Activated T-cell treated with anti-CD3 and anti-CD28 coated beads, Interleukin-2, amount 50 U/mL, for 72 hours (primary cell): ENCODE measurements around the gene FSTL4. TPM values are rescaled to one million over a fixed set of nuclear protein-coding genes. Genes with fewer than 3 reads are reported as not detected.

Experiments
- ATAC-seq, 2 donors: fragments of 150-1000 bp; cut with Tn5 transposase; replicated peaks in 1 of 2; 2 replicates each; pipeline ENCODE4 v1.10.0; 2021; ENCODE audit warnings: moderate library complexity in 2 of 2, mild to moderate bottlenecking in 1 of 2
- DNase-seq, 2 donors: peaks; one replicate each; pipeline ENCODE4 v3.0.0; 2021 to 2022; ENCODE audit warnings: mixed read lengths in 1 of 2
- H3K27ac Mint-ChIP-seq: one replicate; pipeline ENCODE4 v1.8.0; 2022; ENCODE audit warnings: mild to moderate bottlenecking, moderate library complexity, mixed read lengths
- H3K27me3 Mint-ChIP-seq: one replicate; pipeline ENCODE4 v1.8.0; 2022; ENCODE audit warnings: low read depth, mixed read lengths
- H3K36me3 Mint-ChIP-seq, 2 donors: one replicate each; pipeline ENCODE4 v1.8.0; 2022; ENCODE audit warnings: mixed read lengths in 2 of 2, mild to moderate bottlenecking in 1 of 2; ENCODE audit not compliant: insufficient read depth in 2 of 2
- H3K4me1 Mint-ChIP-seq: one replicate; pipeline ENCODE4 v1.8.0; 2022; ENCODE audit warnings: low read depth, mixed read lengths
- H3K4me3 Mint-ChIP-seq, 2 donors: one replicate each; pipeline ENCODE4 v1.8.0; 2022; ENCODE audit warnings: mild to moderate bottlenecking in 2 of 2, mixed read lengths in 2 of 2, moderate library complexity in 2 of 2
- H3K9me3 Mint-ChIP-seq, 2 donors: one replicate each; pipeline ENCODE4 v1.8.0; 2022; ENCODE audit warnings: mixed read lengths in 2 of 2
- total RNA-seq, 2 donors: library from RNA; stranded (reverse); gene quantifications; one replicate each; pipeline ENCODE4 v1.2.3, GENCODE V29; 2022

FSTL4 gene
- total RNA-seq, 2 donors from 2014 or later: not detected

DNA sequence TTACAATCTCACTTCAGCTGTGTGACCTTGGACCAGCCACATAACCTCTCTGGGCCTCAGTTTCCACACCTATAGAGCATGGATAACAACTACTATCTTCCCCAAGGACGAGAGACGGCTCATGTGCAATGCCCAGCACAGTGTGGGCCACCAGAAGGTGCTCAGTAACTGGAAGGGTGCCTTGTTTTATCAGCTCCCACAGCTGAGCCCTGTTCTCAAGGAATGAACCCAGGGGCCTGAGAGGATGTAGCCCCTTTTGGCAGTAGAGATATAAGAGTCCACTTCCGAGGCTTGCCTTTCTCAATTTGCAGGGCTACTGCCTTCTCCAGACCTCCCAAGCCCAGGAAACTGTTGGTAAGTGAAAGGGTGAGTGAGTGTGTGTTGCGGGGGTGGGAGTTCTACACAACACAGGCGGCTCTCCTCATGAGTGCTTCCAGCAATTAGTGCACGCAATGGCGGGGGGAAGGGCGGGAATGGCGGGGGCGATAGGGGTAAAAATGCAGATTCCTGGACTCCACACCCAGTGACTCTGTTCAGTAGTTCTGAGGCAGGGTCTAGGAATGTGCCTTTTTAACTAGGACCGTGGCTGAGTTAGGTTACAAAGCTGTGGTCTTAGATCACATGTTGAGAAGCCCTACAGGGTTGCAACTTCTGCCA lies 185.1 kb downstream of the FSTL4 start:
- H3K4me1 Mint-ChIP-seq: peaks cover 15% of the 10 kb centered on the region
- no peak overlapping the region for H3K4me3 Mint-ChIP-seq
- peaks cover 30% of the 10 kb centered on the region for H3K27me3 Mint-ChIP-seq
- DNase-seq (no peak), ATAC-seq (no peak)
- no peaks in the 10 kb centered on the region for H3K9me3 Mint-ChIP-seq
- no peak overlapping the region for H3K27ac Mint-ChIP-seq
- H3K36me3 Mint-ChIP-seq: no peaks in the 10 kb centered on the region

- H3K9me3 Mint-ChIP-seq: no peaks in the 10 kb centered on the region
- peaks cover 39% of the 10 kb centered on the region for H3K27me3 Mint-ChIP-seq
- peaks cover 15% of the 10 kb centered on the region for H3K4me1 Mint-ChIP-seq
- H3K27ac Mint-ChIP-seq: no peak overlapping the region
- ATAC-seq: no peak
- H3K36me3 Mint-ChIP-seq: no peaks in the 10 kb centered on the region
- DNase-seq: no peak
- H3K4me3 Mint-ChIP-seq: no peak overlapping the region
Observed at GRCh38 chr5:133426264-133426663, 186.1 kb downstream of the FSTL4 start.

GRCh38 chr5:133425764-133426163 lies 186.6 kb downstream of the FSTL4 start:
- Mint-ChIP-seq H3K36me3 (no peaks in the 10 kb centered on the region), H3K9me3 (no peaks in the 10 kb centered on the region), H3K27ac (no peak overlapping the region), H3K27me3 (peaks cover 35% of the 10 kb centered on the region), H3K4me1 (peaks cover 15% of the 10 kb centered on the region), H3K4me3 (no peak overlapping the region)
- no peak for ATAC-seq
- no peak for DNase-seq

DNA sequence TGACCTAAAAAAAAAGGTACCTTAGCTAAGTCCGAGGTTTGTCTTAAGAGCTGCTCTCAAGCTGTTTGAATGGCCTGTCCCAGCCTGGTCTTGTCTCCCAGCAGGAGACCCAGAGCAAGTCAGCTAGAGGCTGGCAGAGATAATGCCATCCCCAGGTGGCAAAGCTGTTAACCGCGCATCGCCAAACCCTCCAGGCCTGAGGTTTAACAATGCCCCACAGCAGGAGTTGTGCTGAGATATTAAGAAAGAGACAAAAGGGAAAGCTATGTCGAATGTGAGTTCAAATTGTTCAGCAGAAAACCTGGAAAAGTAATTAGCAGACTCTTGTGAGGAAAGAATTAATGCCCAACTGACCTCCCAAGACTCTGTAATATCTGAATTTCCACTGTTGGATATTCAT lies 187.1 kb downstream of the FSTL4 start:
- Mint-ChIP-seq H3K4me1 (peaks cover 15% of the 10 kb centered on the region), H3K36me3 (no peaks in the 10 kb centered on the region), H3K27ac (no peak overlapping the region), H3K27me3 (peaks cover 31% of the 10 kb centered on the region), H3K4me3 (no peak overlapping the region), H3K9me3 (no peaks in the 10 kb centered on the region)
- DNase-seq (no peak), ATAC-seq (no peak)

- H3K9me3 Mint-ChIP-seq: no peaks in the 10 kb centered on the region
- H3K36me3 Mint-ChIP-seq: no peaks in the 10 kb centered on the region
- peak overlapping the region; percentile 1 to 4 for H3K4me3 Mint-ChIP-seq
- H3K4me1 Mint-ChIP-seq: peaks cover 15% of the 10 kb centered on the region
- peak overlapping the region; percentile 47 for H3K27ac Mint-ChIP-seq
- DNase-seq: peak; percentile 78
- ATAC-seq: peak; percentile 98 to 99
- H3K27me3 Mint-ChIP-seq: peaks cover 23% of the 10 kb centered on the region
Observed at GRCh38 chr5:133423618-133424282, 188.6 kb downstream of the FSTL4 start.

DNA sequence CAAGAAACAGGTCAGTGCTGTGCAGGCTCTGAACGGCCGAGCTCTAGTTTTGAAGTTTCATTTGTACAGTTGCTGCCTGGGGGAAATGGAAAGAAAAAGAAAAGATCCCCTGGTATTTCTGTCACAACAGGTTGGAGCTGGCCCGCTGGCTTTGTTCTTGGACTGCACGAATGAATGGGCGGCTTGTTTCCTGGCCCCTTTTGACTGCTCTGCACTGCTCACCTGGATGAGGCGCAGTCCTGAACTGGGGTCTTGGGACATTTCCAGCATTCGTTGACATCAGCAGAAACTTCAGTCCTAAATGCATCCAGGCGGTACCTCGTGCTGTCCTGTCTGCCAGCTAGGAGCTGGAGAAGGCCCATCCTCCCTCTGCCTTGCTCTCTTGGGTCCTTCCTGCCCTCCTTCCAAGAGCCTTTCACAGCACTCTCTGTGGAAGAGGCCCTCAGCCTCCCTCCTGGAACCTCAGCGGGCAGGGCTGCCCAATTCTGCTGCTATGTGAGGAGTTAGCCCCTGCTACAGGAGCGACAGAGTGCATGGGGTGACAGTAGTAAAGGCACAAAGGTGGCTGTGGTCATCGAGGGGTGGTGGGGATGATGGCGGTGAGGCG lies 189.2 kb downstream of the FSTL4 start:
- Mint-ChIP-seq H3K36me3 (no peaks in the 10 kb centered on the region), H3K27me3 (peaks cover 23% of the 10 kb centered on the region), H3K9me3 (no peaks in the 10 kb centered on the region), H3K4me1 (peaks cover 15% of the 10 kb centered on the region), H3K27ac (no peak overlapping the region), H3K4me3 (no peak overlapping the region)
- ATAC-seq (no peak), DNase-seq (no peak)

DNA sequence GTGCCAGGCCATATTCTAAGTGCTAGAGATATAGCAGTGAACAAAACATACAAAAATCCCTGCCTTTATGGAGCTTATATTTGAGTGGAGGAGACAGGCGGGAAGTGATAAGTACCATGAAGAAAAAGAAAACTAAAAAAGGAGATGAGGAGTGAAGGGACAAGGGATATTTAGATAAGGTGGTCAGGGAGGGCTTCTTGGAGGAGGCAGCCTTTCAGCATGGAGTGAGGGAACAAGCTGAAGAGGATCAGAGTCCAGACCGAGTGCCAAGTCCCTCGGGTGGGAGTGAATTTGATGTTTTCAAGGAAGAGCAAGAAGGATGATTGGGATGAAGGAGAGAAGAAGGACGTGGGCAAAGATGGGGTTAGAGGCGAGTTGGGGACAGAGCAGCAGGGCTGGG lies 190.5 kb downstream of the FSTL4 start:
- Mint-ChIP-seq H3K27ac (no peak overlapping the region), H3K9me3 (no peaks in the 10 kb centered on the region), H3K4me3 (no peak overlapping the region), H3K27me3 (peaks cover 31% of the 10 kb centered on the region), H3K36me3 (no peaks in the 10 kb centered on the region), H3K4me1 (peaks cover 15% of the 10 kb centered on the region)
- ATAC-seq (no peak), DNase-seq (no peak)

DNA sequence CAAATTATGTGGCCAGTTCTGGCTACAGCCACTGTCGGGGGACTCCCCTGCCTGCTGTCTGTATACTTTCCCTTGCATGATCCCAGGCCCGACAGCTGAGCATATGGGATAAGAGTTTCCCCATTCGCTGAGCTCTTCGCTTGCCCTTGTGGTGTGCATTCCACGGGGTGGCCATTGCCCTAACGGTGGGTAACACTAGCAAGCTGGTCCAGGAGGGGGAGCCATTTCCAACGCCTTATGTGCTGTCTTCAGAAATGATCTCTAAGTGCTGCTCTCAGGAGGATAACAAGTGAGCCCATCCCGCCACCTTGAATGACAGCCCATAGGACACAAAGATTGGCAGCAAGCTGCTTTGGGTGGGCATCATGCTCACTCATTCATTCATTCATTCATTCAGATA lies 190.9 kb downstream of the FSTL4 start:
- H3K27ac Mint-ChIP-seq: no peak overlapping the region
- peaks cover 15% of the 10 kb centered on the region for H3K4me1 Mint-ChIP-seq
- H3K36me3 Mint-ChIP-seq: no peaks in the 10 kb centered on the region
- no peaks in the 10 kb centered on the region for H3K9me3 Mint-ChIP-seq
- peaks cover 28% of the 10 kb centered on the region for H3K27me3 Mint-ChIP-seq
- H3K4me3 Mint-ChIP-seq: no peak overlapping the region
- ATAC-seq (no peak), DNase-seq (peak in 1 of 2 donors; percentile 40)

DNA sequence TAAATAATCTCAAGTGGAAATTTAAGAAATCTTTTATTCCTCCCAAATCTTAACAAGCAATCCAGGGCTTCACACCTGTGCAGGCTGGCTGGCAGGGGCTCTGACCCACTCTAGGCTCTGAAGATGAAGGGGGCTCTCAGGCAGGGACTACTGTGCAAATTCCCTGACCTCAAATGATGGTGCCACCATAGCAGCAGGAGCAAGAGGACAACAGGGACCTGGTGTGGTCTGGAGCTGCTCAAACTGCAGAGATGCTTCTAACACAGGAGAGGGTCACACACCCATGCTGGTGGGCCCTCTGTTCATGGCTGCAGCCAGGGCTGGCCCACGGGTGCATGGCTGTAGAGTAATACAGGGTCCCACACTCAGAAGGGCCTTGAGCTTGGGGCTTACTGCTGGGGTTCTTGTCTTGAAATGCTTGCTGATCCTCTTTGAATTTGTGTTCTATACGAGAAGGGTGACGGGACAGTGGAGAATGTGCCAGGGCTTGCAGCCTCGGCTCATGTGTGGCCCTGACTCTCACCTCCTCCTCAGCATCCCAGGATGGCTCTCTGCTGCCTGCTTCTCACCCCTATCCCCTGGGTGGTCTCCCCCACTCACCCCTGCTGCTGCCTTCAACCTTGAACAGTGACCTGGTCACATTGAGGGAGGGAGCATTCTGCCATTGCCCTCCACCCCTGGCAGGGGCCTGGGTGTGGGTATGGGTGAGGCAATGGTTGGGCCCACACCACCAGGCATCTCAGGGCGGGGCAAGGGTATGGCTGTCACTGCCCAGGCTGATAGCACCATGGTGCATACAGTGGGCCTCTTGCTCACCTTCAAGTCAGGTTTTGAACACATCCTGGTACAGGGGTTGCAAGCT lies 191.7 kb downstream of the FSTL4 start:
- peaks cover 29% of the 10 kb centered on the region for H3K27me3 Mint-ChIP-seq
- no peak for ATAC-seq
- H3K9me3 Mint-ChIP-seq: no peaks in the 10 kb centered on the region
- H3K4me3 Mint-ChIP-seq: no peak overlapping the region
- no peaks in the 10 kb centered on the region for H3K36me3 Mint-ChIP-seq
- H3K4me1 Mint-ChIP-seq: peaks cover 15% of the 10 kb centered on the region
- H3K27ac Mint-ChIP-seq: no peak overlapping the region
- no peak for DNase-seq

DNA sequence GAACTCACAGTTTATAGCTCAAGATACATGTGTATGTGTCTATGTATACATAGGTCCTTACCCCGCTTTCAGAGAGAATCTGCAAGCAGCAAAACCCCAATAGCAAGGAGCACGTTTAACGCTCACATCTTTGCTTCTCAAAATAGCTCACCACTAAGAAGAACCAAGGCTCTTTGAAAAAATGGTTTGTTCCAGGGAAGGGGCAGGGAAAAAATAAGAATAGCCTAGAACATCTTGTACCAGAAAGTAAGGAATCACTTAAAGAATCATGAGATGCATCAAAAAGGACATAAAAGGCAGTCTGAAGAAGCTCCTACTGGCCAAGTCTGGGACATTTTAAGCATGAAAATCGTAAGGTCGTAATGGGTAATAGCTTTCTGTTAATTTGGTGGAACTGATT lies 196.4 kb downstream of the FSTL4 start:
- no peak overlapping the region for H3K27ac Mint-ChIP-seq
- H3K9me3 Mint-ChIP-seq: no peaks in the 10 kb centered on the region
- no peaks in the 10 kb centered on the region for H3K36me3 Mint-ChIP-seq
- DNase-seq (no peak), ATAC-seq (no peak)
- H3K4me3 Mint-ChIP-seq: no peak overlapping the region
- peaks cover 41% of the 10 kb centered on the region for H3K27me3 Mint-ChIP-seq
- no peaks in the 10 kb centered on the region for H3K4me1 Mint-ChIP-seq

DNA sequence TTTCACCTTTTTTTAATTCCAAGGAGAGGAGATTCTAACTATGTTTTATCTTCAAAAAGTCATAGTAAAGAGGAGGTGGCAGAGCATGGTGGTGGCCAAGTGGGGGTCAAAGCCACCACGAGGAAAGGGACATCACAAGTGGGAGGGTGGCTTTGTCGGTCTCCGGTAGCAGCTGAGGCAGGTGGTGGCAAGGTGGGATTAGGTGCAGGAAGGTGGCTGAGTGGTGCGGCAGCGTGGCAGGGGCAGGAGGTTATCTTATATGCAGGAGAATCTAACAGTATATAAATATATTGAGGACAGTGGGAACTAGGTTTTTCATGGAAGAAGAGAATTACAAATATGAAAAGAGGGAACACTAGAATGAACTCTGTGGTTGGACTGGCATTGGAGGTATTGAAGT lies 196.8 kb downstream of the FSTL4 start:
- ATAC-seq: no peak
- DNase-seq: no peak
- peaks cover 45% of the 10 kb centered on the region for H3K27me3 Mint-ChIP-seq

DNA sequence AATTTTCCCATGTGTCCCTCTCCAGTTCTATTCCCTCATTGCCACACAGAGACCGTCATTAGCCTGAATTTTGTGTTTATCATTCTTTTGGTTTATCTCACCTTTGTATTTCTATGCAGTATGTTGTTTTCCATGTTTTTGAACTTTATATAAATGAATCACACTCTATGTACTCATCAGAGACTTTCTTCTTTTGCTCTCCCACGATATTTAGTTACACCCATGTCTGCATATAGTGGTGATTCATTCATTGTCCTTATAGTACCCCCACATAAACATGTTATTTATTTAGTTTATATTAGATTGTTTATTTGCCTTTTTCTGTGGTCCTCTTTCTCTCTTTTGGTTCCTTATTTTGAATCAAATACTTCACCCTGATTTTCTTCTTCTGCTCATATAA lies 199.7 kb downstream of the FSTL4 start:
- H3K27me3 Mint-ChIP-seq: peaks cover 49% of the 10 kb centered on the region
- H3K36me3 Mint-ChIP-seq: no peaks in the 10 kb centered on the region
- DNase-seq (no peak), ATAC-seq (no peak)
- H3K9me3 Mint-ChIP-seq: no peaks in the 10 kb centered on the region
- no peaks in the 10 kb centered on the region for H3K4me1 Mint-ChIP-seq
- no peak overlapping the region for H3K4me3 Mint-ChIP-seq
- no peak overlapping the region for H3K27ac Mint-ChIP-seq

More for the DNA sequence above, 196.8 kb downstream of the FSTL4 start:
- Mint-ChIP-seq H3K27ac (no peak overlapping the region), H3K36me3 (no peaks in the 10 kb centered on the region), H3K4me3 (no peak overlapping the region), H3K4me1 (no peaks in the 10 kb centered on the region), H3K9me3 (no peaks in the 10 kb centered on the region)

DNA sequence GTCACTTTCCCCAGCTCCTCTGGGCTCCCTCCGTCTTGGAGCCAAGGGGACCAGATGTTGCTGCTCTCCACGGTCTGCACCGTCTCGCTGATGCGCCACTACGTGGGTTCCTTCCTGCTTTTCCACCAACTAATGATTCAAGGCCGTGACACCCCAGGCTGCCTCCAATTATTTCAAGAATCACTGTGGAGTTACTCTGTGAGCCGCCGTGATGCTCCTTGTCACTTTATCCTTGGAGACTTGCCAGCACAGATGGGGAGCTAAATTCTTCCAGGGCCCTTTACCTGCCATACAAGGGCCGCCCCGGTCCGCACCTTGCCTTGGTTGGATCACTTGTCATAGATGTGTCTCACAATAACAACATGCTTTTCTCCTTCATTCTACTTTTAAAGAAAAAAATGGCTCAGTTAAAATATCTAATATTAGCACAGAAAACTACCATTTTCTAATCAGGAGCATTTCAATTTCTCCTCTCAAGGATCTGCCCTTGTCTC lies 202.0 kb downstream of the FSTL4 start:
- no peak for ATAC-seq
- Mint-ChIP-seq H3K36me3 (no peaks in the 10 kb centered on the region), H3K27ac (no peak overlapping the region), H3K9me3 (no peaks in the 10 kb centered on the region), H3K4me3 (no peak overlapping the region), H3K4me1 (no peaks in the 10 kb centered on the region), H3K27me3 (peaks cover 30% of the 10 kb centered on the region)
- no peak for DNase-seq
